ENCODE results near the gene SHISAL1. TPM values are rescaled to one million over a fixed set of nuclear protein-coding genes. Genes with fewer than 3 reads are reported as not detected.

The SHISAL1 gene
- total RNA-seq, 1 experiment from 2014 or later: 2.9 TPM

- no peaks in the 10 kb centered on the region for H3K27me3 ChIP-seq (ENCODE audit: control insufficient read depth, insufficient read depth, low read length)
- H3K36me3 ChIP-seq (replicated peaks; ENCODE audit: control insufficient read depth, insufficient read depth, low read length): no peaks in the 10 kb centered on the region
- no peak overlapping the region for H3K4me3 ChIP-seq (ENCODE audit: insufficient read depth, low read depth, low read length)
- no peak for DNase-seq
Measured at GRCh38 chr22:44225812-44226211, 86.9 kb downstream of the SHISAL1 start.

GRCh38 chr22:44225091-44225689 lies 87.6 kb downstream of the SHISAL1 start:
- DNase-seq: no peak
- no peaks in the 10 kb centered on the region for H3K27me3 ChIP-seq (ENCODE audit: control insufficient read depth, insufficient read depth, low read length)
- no peak overlapping the region for H3K4me3 ChIP-seq (ENCODE audit: insufficient read depth, low read depth, low read length)
- H3K36me3 ChIP-seq (replicated peaks; ENCODE audit: control insufficient read depth, insufficient read depth, low read length): no peaks in the 10 kb centered on the region

DNA sequence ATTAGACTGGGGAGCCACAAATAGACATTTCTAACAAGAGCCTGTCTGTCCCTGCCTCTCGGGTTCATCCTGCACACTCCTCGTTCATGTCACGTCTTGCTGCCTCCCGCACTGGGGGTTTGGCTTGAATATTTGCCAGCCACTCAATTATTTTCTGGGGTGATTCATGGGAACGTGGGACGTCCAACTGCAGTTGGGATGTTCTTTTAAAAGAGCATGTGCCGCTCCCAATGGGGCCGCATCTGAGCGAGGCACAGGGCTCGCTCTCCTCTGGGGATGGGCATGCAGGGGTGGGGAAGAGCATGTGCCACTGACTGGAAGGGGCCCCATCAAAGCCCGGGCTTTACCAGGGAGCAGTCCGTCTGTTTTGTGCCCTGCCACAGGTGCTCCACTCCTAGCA lies 88.6 kb downstream of the SHISAL1 start:
- no peak overlapping the region for H3K4me3 ChIP-seq (ENCODE audit: insufficient read depth, low read depth, low read length)

GRCh38 chr22:44221710-44222475 lies 90.9 kb downstream of the SHISAL1 start:
- H3K27me3 ChIP-seq (ENCODE audit: control insufficient read depth, insufficient read depth, low read length): no peaks in the 10 kb centered on the region
- no peak overlapping the region for H3K4me3 ChIP-seq (ENCODE audit: insufficient read depth, low read depth, low read length)
- no peaks in the 10 kb centered on the region for H3K36me3 ChIP-seq (replicated peaks; ENCODE audit: control insufficient read depth, insufficient read depth, low read length)
- DNase-seq: peak; percentile 3

More for the DNA sequence above, 88.6 kb downstream of the SHISAL1 start:
- DNase-seq: no peak
- H3K27me3 ChIP-seq (ENCODE audit: control insufficient read depth, insufficient read depth, low read length): no peaks in the 10 kb centered on the region
- no peaks in the 10 kb centered on the region for H3K36me3 ChIP-seq (replicated peaks; ENCODE audit: control insufficient read depth, insufficient read depth, low read length)

- Histone ChIP-seq H3K36me3 (replicated peaks; ENCODE audit: control insufficient read depth, insufficient read depth, low read length) (no peaks in the 10 kb centered on the region), H3K4me3 (ENCODE audit: insufficient read depth, low read depth, low read length) (no peak overlapping the region), H3K27me3 (ENCODE audit: control insufficient read depth, insufficient read depth, low read length) (no peaks in the 10 kb centered on the region)
- peak; percentile 33 for DNase-seq
Measured at GRCh38 chr22:44220727-44221680, 91.7 kb downstream of the SHISAL1 start.

DNA sequence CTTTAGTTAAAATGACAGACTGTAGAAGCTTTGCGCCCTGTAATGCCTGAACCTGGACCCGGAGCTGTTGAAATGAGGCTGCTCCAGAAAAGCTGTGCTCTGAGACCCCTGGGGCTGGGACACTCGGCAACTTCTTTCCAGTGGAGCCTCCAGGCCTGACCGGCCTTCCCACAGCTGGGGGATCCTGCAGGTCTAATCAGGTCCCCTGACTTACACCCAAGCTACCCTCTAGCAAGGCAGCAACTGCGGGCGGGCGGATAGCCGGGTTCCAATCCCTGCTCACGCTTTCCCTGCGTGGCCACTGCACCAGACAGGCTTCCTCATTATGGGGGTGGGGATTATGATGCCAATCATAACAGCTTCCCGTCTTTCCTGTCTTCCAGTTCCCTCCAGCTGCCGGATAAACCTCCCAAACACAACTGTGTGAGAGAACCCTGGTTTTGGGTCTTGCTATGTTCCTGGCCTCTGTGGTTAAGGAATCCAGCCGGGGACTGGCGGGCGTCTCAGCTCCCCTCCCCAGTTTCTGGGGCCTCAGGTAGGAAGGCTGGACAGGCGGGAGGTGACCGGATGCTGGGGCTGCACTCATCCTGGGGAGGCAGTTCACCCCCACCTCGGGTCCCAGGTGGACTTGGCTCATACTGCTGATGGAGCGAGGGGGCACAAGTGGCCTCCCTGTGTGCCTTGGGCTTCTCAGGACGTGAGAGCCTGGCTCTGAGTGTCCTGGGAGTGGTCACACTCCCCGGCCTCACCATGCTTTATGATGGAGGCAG lies 93.5 kb downstream of the SHISAL1 start:
- no peaks in the 10 kb centered on the region for H3K27me3 ChIP-seq (ENCODE audit: control insufficient read depth, insufficient read depth, low read length)
- H3K4me3 ChIP-seq (ENCODE audit: insufficient read depth, low read depth, low read length): no peak overlapping the region
- H3K36me3 ChIP-seq (replicated peaks; ENCODE audit: control insufficient read depth, insufficient read depth, low read length): no peaks in the 10 kb centered on the region
- DNase-seq: peak; percentile 25

- no peak for DNase-seq
- no peaks in the 10 kb centered on the region for H3K36me3 ChIP-seq (replicated peaks; ENCODE audit: control insufficient read depth, insufficient read depth, low read length)
Measured at GRCh38 chr22:44218071-44218470, 94.7 kb downstream of the SHISAL1 start.

GRCh38 chr22:44217346-44217745 lies 95.4 kb downstream of the SHISAL1 start:
- H3K27me3 ChIP-seq (ENCODE audit: control insufficient read depth, insufficient read depth, low read length): no peaks in the 10 kb centered on the region
- peak; percentile 5 for DNase-seq
- no peak overlapping the region for H3K4me3 ChIP-seq (ENCODE audit: insufficient read depth, low read depth, low read length)
- H3K36me3 ChIP-seq (replicated peaks; ENCODE audit: control insufficient read depth, insufficient read depth, low read length): no peaks in the 10 kb centered on the region

More at GRCh38 chr22:44218071-44218470, 94.7 kb downstream of the SHISAL1 start:
- H3K4me3 ChIP-seq (ENCODE audit: insufficient read depth, low read depth, low read length): no peak overlapping the region
- no peaks in the 10 kb centered on the region for H3K27me3 ChIP-seq (ENCODE audit: control insufficient read depth, insufficient read depth, low read length)

DNA sequence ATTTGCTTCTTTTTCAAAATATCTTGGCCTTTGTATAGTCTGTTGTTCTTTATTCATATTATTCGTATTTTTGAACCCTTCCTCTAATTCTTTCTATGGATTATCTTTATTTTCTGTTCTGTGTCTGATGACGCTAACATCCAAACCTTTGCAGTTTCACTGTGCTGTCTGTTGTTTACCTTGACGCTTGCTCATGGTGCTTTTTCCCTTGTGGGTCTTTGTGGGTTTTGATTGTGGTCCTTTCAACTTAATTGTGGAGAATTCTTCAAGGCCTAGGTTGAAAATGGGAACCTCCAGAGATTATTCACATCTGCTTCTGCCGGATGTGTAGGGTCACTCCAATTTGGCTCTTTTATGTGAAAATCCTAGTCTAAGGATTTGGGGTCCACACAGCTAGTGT lies 97.5 kb downstream of the SHISAL1 start:
- no peak overlapping the region for H3K4me3 ChIP-seq (ENCODE audit: insufficient read depth, low read depth, low read length)
- DNase-seq: no peak
- no peaks in the 10 kb centered on the region for H3K27me3 ChIP-seq (ENCODE audit: control insufficient read depth, insufficient read depth, low read length)
- H3K36me3 ChIP-seq (replicated peaks; ENCODE audit: control insufficient read depth, insufficient read depth, low read length): no peaks in the 10 kb centered on the region

DNA sequence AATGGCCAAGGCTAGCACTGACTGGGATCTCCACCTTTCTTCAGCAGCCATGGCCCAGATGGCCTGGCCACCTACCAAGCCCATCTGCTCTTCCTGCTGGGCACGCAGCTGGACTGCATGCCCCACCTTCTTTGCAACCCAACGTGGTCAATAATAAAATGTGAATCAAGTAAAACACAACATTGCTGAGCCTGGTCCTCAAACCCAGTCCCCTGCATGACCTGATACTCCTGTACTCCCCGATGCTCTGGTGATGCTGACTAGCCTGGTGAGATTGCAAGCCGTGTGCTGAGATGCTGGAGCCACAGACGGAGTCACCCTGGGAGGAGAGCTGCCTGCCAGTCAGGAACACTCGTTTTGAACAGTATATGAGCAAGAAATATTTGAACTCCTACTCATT lies 98.0 kb downstream of the SHISAL1 start:
- DNase-seq: no peak
- Histone ChIP-seq H3K27me3 (ENCODE audit: control insufficient read depth, insufficient read depth, low read length) (no peaks in the 10 kb centered on the region), H3K36me3 (replicated peaks; ENCODE audit: control insufficient read depth, insufficient read depth, low read length) (no peaks in the 10 kb centered on the region), H3K4me3 (ENCODE audit: insufficient read depth, low read depth, low read length) (no peak overlapping the region)

GRCh38 chr22:44214187-44214586 lies 98.6 kb downstream of the SHISAL1 start:
- H3K27me3 ChIP-seq (ENCODE audit: control insufficient read depth, insufficient read depth, low read length): no peaks in the 10 kb centered on the region
- H3K4me3 ChIP-seq (ENCODE audit: insufficient read depth, low read depth, low read length): no peak overlapping the region
- no peak for DNase-seq
- H3K36me3 ChIP-seq (replicated peaks; ENCODE audit: control insufficient read depth, insufficient read depth, low read length): no peaks in the 10 kb centered on the region

DNA sequence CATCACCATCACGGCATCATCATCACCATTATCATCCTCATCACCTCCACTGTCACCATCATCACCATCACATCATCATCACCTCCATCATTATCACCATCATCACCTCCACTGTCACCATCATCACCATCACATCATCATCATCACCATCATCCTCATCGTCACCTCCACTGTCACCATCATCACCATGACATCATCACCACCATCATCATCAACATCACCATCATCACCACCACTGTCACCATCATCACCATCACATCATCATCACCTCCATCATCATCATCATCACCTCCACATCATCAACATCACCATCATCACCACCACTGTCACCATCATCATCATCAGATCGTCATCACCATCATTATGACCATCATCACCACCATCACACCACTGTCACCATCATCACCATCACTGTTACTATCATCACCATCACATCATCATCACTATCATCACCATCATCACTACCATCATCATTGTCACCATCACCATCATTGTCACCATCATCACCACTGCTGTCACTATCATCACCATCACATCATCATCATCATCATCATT lies 99.2 kb downstream of the SHISAL1 start:
- H3K4me3 ChIP-seq (ENCODE audit: insufficient read depth, low read depth, low read length): no peak overlapping the region
- H3K27me3 ChIP-seq (ENCODE audit: control insufficient read depth, insufficient read depth, low read length): no peaks in the 10 kb centered on the region
- no peak for DNase-seq
- no peaks in the 10 kb centered on the region for H3K36me3 ChIP-seq (replicated peaks; ENCODE audit: control insufficient read depth, insufficient read depth, low read length)

GRCh38 chr22:44212936-44213335 lies 99.8 kb downstream of the SHISAL1 start:
- H3K36me3 ChIP-seq (replicated peaks; ENCODE audit: control insufficient read depth, insufficient read depth, low read length): no peaks in the 10 kb centered on the region
- no peak overlapping the region for H3K4me3 ChIP-seq (ENCODE audit: insufficient read depth, low read depth, low read length)
- peak; percentile 7 for DNase-seq
- no peaks in the 10 kb centered on the region for H3K27me3 ChIP-seq (ENCODE audit: control insufficient read depth, insufficient read depth, low read length)

Measured in H7 (cell line).